GM18502 (cell line): ENCODE data around the gene COMT.
A peak's percentile ranks its signal among the peaks of the same experiment; 100 is the strongest.

Experiments used
- ATAC-seq: cut with Tn5 transposase; IDR thresholded peaks from one replicate; pipeline ENCODE4 v1.9.1; 2021; ENCODE audit warnings: mild to moderate bottlenecking; ENCODE audit not compliant: unreplicated experiment, poor library complexity

Gene COMT

DNA sequence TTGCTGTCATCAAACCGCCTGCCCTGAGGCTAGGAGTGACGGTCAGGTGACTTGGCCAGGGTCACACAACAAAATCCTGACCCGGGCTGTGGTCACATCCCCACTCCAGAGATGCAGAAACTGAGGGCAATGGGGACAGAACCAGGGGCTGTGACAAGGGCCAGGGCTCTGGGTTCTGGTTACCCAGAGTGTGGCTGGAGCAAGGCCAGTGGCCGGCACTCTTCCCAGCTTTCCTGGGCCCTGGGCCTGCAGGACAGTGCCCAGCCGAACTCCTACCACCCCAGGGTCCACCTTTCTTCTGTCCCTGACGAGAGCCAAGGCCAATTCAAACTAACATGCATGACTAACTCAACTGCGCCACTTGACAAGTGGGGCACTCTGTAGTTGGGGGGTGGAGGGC lies 39.2 kb downstream of the COMT start:
- no peak for ATAC-seq

DNA sequence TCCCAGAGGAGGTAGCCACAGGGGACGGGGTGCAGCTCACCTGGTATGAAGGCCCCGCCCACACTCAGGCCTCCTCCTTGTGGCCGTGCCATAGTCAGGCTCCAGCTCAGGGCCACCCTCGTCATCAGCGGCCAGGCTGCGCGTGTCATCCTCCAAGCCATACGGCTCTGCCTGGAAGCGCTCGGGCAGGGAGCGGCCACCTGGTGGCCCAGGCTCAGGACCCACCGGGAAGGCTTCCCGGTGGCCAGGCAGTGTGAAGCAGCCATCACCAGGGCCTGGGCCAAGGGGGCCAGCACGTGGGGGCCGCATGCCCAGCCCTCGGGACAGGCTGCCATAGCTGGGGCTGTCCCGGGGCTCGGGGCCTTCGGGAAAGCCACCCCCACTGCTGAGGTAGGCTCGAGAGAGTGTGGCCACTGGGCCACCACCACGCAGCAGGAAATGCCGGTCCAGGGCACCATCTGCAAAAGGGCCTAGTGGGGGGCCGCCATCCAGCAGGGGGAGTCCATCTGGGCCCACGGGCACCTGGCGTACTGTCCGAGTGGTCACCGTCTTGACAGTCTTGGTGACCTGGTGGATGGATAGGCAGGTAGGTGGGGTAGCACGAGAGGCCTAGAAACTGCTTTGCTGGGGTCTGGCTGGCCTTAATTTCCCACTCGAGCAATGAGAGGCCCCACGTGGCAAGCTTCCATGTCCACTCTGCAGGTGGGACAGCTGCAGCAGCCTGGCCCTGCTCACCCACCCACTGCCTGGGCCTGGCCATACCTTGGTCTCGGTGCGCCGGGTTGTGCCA lies 39.8 kb downstream of the COMT start:
- no peak for ATAC-seq

DNA sequence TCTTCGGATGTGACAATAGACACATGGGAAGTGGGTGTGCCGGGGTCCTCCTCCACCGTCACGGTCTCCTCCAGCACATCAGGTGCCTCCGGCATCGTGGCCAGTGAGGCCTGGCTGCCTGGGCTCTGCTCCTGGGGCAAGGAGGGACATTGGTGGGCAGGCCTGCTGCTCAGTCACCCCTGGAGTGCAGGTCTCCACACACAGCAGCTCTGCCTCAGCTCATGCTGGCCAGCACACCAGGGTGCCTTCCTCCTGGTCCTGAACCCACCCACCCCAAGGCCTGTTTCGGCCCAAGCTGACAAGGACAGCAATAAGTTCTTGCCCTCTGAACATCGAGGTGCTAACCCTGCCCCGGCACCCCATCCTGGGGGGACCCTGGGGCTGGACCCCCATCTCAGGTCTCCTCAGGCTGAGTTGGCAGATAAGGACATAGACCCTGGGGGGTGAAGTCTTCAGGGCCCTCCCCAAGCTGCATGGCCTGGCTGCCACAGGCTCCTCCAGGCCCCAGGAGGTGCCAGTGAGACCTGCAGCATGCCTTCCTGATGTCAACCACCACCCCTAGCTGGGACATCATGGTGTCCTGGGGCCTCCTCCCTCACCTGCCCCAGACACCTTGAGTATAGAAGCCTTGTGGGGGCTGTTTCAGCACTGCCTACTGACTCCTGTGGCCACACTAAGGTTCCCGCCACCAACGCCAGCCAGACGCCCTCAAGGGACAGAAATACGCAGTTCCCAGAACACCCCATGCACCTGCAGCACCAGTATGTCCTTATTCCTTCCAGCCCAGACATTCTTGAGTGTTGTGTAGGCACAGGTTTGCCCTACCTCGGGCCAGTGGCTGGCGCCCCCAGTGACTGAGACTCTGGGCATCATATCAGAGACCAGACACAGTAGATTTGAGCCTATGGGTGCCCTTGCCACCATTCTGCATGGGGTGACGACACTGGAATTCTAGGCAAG lies 40.7 kb downstream of the COMT start:
- ATAC-seq, result no peak

DNA sequence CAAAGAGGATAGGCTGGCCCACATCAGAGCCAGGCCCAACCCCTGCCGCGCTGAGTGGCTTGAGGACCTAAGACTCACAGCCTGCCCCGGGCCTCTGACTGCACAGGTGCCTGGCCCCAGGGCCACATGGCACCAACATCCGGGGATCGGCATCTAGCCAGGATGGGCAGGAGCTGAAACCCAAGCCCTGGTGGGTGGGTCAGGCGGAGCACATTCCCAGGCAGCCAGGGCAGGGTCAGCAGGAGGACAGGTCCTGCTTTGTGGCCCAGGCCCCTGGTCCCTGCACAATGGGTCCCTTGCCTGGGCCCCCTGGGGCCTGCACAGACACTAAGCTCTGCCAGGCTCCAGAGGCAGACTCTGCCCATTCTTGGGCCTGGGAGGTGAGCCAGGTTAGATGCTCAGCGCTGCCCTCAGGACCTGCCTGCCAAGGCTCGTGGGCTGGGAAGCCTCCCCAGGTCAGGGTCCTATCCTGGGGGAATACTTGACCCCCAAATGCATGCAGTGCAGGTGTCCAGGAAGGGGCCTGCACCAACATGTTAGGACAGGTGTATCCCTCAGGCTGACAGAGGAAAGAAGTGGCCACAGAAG lies 41.5 kb downstream of the COMT start:
- ATAC-seq, result no peak

GRCh38 chr22:19983741-19984140 lies 42.2 kb downstream of the COMT start:
- no peak for ATAC-seq

- no peak for ATAC-seq
These were observed 42.7 kb downstream of the COMT start for GRCh38 chr22:19984201-19984753.

DNA sequence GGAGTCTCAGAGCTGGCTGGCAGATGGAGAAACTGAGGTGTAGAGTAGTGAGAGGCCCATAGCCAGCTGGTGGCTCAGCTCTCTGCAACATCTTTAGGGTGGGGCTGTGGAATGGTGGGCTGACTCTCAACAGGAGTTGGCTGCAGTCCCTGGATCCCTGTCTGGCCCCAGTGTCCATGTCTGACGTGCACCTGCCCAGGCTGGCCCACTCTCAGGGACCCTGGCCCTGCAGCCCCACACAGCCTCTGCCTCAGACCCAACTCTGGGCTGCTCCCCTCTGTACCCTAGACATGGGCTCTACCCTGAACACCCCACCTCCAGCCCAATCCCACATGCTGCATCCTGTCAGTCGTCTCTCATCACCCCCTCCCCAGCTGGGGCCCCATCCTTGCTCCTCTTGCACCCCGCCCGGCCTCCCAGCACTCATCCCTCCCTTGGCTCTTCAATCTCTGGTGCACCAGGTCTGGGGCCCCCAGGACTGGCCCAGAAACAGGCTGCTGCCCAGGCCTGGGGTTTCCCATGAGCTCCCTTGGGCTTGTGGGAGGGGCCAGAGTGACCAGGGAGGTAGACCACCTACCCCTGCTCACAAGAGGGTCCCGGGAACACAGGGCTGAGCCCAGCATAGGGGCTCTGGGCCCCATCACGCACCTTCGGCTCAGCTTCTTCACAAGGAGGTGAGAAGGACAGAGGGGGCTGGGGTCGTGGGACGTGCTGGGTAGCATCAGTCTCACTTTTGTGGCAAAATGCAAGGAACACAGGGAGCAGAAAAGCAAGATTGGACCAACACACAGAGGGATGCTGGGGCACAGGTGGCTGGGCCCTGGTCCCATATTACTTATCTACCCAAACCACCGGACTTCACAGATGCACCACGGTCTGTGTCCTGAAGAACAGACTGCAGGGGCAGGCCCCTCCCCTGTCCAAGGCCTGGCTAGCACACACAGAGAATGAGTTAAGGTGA lies 43.6 kb downstream of the COMT start:
- no peak for ATAC-seq

- ATAC-seq, result no peak
These were observed 44.4 kb downstream of the COMT start for GRCh38 chr22:19986011-19986409.

DNA sequence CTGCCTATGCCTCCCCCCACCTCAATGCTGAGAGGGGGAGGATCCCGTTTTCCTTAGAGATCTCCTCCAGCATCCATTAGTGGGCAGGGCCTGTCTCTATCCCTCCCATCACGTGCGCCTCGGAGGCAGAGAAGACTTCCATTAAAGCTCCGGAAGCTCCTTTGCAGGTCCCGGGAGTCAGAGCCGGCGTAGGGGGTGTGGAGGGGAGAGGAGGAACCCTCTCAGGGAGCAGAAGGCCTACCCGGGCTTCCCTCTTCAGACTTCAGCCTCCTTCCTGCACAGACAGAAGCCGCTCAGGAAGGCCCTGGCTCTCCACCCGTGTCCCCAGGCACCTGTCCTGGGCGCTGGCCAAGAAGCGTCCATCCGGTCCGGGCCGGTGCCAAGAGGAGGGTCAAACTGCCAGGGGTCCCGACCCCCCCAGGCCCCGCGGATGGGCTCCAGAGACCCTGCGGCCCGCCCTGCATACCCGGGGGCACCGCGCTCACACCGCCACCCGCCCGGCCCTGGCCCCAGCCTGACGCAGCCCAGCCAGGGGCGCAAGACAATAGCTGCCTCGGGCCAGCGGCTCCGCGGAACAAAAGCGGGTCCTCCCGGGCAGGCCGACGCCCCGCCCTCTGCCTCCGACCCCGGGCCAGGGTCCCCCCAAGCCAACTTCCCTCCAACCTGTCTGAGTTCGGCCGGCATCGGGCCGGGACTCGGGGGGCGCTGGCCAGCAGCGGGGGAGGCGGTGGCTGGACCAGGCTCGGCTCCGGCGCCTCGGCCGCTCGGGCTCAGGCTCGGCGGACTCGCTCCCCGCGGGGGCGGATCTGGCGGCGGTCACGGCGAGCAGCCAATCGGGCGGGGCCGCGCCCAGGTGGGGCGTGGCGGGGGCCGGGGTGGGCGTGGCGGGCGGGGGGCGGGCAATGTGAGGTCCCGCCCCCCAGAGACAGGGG lies 45.1 kb downstream of the COMT start:
- ATAC-seq, result peak; percentile 74

DNA sequence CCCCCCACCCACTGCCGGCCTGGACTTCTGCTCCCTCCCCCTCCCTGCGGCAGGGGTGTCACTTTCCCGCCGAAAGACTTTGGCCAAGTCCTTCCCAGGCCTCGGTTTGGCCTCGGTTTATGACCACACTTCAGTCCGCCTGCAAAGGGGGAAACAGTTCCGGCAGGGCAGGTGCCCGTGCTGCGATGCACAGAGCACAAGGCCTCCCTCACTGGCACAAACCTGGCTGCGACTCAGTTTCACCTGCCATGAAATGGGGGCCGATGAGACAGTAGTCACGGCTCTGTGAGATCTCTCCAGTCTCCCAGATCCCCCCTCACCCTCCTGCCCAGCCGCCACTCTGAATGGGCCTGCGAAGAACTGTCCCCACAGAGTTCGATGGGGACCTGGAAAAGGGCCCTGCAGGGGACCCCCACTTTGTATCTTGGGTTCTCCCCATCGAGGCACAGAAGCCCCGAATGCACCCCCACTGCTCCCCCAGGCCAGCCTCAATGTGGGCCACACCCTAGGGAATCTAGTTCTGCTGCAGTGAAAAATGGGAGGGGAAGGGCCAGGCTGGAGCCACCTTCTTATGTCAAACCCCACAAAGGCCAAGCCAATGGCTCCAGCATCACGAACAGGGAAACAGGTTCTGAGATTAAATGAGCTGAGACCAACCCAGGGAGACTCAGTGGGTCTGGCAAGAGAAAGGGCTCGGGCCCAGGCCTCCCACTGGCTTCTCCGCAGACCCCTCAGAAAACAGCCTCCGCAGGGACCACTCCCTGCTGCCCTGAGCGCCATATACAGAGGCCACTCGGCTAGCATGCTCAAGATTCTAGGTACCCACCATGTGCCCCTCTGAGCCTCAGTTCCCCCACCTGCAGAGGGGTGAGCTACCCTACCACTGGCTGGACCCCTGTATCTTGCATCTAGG lies 46.1 kb downstream of the COMT start:
- ATAC-seq, result no peak

DNA sequence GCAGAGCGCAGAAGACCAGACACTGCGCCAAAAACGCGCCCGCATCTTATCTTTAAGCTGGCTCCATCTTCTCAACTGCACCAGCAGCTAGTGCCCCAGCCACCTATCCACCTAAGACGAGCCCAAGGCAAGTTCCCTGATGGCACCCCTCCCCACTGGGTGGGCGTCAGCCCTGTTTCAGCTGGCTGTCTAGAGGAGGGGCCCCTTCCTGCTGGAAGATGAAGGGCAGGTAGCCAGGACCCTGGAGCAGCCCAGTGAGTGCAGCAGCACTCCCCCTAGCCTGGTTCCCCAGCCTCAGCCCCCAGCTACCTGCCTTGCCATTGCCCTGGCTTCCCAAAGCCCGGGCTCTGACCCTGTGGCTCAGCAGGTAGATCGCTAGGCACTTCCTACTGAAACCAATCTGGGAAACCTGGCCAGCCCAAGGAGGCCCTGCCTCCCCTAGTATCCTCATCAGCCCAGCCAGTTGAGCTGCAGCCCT lies 46.8 kb downstream of the COMT start:
- no peak for ATAC-seq

GRCh38 chr22:19988965-19989724 lies 47.6 kb downstream of the COMT start:
- ATAC-seq, result no peak

- ATAC-seq, result no peak
These were observed 48.1 kb downstream of the COMT start for GRCh38 chr22:19989725-19990067.

DNA sequence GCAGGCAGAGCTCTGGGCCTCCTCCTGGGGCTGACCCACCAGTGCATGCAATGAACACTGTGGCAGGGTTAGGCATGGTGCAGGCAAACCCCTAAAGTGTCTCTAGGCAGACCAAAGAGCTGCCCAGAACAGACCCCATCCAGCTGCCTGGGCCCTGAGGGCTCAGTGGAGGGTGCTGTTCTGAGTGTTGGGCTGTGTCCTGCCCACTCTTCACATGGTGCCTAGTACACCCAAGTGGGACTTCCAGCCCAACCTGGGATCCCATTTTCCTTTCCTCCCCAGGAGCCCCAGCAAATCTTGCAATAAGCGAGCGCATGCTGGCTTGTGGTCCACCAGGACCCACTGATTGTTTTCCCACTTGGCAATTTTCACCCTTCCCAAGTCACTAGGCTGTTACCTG lies 48.6 kb downstream of the COMT start:
- ATAC-seq, result no peak

DNA sequence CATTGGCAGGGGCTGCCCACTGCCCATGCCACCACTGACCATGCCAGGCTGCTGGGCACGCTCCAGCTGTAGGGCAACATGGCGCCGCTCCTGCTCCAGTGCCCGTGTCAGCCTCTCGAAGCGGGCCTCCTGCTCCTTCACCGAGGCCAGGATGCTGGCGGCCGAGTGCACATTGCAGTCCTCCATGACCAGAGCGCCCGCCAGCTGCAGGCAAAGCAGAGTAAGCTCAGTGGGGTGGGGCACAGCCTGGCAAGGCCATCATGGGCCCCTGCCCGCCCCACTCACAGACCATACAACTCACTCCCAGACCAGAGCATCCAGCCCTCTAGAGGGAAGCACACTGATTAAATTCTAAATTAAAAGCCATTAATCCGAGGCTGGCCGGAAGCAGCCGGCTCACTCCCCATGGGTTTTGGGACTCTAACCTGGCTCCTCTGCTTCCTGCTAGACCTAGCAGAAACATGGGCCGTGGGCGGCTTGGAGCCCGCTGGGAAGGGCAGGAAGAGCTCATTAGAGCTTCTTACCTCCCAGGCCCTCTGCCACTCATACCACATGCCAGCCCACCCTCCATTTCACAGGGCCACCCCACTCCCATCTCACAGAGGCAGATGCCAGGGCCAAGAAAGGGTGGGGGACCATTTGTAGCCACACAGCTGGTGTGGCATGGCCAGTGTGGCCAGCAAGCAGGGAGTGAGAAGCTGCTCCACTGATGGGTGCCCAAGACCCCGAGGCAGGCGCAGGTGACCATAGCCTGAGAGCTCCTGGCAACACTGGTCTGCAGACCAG lies 49.2 kb downstream of the COMT start:
- no peak for ATAC-seq

GRCh38 chr22:19991395-19991644 lies 49.7 kb downstream of the COMT start:
- no peak for ATAC-seq
